Measurements from ENCODE around the gene TAS1R3.

The TAS1R3 gene

DNA sequence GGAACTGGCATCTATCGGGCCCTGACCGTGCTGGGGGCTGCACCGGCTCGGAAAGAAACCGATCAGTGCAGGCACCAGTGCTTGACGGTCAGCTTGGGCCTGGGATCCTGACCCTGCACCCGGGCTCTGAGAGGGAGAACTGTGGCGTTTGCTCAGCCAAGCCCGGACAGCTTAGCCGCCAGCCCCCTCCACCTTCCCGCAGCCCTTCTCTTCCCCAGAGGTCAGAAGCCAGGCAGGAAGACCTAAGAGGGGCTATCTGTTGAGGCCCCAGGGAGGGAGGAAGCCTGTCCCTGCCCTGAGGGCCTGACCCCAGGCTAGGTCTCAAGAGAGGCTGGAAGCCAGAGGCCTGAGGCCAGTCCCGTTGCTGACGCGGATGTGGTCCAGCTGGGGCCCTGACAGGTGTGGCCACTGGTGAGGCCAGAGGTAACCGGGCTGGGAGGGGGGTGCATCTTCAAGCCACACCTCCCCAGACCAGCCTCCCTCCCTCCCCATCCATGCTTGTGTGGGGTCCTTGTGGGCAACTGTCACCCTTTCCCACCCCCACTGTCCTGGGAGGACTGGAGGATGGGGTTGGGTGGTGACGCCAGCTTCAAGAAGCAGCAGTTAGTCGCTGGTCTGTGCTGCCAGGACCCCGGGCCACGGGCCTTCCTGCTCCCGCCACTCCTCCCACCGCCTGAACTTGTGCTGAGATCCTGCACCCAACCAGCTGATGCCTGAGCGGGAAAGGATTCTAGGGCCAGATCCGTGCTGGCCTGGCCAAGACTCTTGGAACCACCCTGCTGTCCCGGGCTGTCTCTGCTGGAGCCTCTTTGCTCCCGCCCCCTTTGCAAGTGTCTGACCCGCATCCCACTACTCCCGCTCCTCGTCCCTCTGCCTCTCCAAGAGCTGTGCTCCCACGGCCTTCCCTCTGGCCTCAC is 20.7 kb downstream of the TAS1R3 start:
- no peak for DNase-seq (ENCODE audit: low read depth in 2 of 2, low spot score in 1 of 2)

DNA sequence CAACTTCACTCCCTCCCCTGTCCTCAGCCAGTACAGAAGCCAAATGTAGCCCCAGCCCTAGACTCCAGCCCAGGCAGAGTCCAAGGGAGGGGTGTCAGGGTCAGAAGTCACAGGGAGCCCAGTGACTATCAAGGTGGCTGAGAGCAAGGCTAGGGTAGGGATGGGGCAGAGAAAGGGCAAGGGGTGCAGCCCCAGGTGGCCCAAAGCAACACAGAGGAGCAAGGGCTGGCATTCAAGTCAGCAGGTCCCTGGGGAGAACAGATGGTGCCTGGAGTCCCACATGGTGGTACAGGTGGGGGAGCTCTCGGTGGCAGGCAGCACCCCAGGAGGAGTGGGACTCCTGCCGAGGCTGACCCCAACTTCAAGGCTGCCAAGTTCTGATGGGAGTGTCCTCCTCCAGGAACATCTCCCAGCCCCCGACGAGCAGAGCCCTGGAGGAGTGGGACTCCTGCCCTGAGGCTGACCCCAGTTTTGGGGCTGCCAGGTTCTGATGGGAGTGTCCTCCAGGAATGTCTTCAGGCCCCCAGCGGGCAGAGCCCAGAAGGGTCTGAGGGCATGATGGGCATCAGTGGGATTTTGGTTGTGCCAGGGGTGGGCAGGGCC is 21.8 kb downstream of the TAS1R3 start:
- no peak for DNase-seq (ENCODE audit: low read depth in 2 of 2, low spot score in 1 of 2)

DNA sequence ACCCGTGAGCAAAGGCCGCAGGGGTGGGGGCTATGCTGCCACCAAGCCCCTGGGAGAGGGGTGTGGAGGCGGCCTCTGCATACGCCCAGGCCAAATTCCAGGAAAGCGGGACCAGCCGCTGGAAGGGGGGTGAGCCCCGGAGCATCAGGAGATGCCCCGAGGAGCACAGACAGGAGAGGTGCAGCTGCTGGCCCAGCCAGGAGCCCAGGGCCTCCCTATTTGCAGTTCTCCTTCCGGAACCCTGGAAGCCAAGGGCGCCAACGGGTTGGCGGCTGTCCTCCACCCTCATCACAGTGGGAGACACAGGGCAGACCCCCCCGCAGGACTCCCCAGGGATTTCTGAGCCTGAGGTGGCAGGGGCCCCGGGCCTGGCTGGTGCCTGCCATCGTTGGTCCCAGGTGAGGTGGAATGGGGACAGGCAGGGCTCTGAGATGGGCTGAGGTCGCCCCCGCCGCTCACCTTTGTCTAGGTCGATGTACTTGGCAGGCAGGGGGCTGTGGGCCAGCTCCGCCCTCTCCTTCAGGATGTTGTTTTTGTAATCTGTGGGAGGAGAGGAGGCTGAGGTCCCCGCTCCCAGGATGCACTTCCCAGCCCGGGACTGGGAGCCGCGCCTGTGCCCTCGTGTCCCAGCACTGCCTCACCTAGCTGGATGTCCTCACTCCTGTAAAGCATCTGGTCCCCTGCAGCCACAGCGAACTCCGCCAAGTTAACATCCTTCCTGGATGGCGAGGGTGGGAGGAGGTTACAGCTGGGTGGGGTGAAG is 22.5 kb downstream of the TAS1R3 start:
- no peak for DNase-seq (ENCODE audit: low read depth in 2 of 2, low spot score in 1 of 2)

DNA sequence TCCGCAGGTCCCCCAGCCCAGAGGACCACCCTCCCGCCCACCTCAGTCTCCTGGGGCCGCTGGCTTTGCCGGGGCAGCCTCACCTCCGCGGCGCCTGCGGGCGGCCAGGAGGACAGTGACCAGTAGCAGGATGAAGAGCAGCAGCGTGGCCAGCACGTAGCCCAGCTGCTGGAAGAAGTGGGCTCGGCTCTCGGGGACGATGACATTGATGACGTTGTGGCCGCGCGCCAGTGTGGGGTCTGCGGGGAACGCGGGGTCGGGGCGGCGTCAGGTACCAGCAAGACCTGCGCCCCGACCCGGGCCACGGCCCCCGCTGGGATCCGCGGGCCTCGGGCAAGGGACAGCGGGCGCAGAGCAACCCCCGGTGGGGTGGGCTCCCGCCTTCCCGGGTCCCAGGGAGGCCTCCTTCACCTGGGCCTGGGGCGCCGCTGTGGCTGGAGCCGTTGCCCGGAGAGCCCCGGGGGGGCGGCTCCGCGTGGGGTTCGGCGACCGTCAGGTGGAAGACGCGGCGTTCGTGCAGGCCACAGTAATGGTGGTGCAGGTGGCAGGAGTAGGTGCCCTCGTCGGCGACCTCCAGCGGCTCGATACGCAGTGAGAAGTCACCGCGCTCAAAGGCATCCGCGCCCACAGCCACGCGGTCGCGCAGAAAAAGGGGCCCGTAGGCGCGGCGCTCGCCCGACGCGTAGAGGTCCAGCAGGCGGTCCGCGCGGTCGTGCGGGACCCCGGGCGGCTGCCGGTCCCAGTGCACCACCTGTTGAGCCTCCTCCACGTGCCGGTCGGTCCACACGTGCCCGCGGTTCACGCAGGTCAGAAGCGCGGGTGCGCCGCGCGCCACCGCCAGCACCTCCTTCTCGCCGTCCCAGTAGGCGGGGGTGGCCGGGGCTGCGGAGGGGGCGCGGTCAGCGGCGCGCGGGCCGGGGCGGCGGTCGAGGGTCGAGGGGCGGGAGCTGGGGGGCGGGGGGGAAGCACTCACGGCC is 23.5 kb downstream of the TAS1R3 start:
- no peak for DNase-seq (ENCODE audit: low read depth in 2 of 2, low spot score in 1 of 2)

DNA sequence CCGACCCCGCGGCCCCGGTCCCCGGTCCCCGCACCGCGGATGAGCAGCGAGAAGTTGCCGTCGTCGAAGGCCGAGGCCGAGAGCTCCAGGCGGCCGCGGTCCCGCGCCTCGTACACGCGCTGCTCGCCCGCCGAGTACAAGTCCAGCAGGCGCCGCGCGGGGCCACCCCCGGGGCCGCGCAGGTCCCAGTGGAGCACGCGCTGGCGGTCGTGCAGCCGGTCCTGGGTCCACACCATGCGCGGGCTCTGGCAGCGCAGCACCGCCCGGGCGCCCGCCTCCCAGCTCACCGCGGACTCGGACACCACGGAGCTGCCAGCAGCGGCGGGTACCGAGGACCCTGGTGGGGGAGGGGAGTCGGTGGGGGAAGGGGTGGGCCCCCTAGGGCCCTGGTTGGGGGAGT is 24.3 kb downstream of the TAS1R3 start:
- DNase-seq (ENCODE audit: low read depth in 2 of 2, low spot score in 1 of 2): no peak

DNA sequence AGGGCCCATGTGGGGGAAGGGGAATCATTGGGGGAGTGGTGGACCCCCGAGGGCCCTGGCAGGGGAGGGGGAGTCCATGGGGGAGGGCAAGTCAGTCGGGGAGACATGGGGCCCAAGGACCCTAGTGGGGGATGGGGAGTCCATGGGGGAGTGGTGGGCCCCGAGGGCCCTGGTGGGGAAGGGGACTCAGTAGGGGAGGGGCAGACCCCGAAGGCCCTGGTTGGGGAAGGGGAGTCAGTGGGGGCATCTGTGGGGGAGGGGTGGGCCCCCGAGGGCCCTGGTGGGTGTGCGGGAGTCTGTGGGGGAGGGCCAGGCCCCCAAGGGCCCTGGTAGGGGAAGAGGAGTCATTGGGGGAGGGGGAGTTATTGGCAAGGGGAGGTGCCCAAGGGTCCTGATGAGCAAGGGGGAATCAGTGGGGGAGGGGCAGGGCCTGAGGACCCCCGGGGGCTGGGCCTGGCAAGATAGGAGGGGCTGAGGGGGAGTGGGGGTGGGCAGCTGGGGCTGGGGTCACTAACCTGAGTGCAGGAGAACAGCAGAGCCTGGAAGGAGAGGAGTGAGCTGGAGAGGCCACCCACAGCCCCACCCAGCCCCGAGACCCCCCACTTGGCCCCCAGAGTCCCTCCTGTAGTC is 25.2 kb downstream of the TAS1R3 start:
- DNase-seq (ENCODE audit: low read depth in 2 of 2, low spot score in 1 of 2): no peak

DNA sequence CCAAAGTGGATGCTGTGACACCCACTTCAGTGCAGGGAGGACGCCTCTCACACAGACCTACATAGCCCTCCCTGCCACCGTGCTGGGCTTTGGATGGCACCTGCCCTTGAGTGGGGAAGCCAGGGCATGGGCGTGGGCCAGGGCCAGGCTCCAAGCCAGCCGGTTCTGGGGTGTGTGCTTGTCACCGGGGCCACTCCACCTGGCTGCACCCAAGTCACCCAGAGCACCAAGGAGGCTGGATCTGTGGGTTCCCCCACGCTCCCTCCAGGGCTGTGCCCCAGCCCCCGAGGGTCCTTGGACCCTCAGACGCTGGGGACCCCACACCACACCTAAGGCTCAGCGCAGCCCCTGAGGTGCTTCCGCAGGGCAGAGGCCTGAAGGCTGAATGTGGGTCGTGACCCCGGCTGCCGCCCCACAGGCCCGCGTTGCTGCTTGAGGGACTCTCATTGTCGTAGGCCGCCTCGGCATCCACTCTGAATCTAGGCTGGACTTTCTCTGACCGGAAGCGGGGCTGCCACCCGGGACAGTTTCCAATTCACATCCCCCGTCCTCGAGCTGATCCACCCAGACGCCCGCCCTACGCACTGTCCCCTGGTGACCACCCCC is 25.8 kb downstream of the TAS1R3 start:
- no peak for DNase-seq (ENCODE audit: low read depth in 2 of 2, low spot score in 1 of 2)

DNA sequence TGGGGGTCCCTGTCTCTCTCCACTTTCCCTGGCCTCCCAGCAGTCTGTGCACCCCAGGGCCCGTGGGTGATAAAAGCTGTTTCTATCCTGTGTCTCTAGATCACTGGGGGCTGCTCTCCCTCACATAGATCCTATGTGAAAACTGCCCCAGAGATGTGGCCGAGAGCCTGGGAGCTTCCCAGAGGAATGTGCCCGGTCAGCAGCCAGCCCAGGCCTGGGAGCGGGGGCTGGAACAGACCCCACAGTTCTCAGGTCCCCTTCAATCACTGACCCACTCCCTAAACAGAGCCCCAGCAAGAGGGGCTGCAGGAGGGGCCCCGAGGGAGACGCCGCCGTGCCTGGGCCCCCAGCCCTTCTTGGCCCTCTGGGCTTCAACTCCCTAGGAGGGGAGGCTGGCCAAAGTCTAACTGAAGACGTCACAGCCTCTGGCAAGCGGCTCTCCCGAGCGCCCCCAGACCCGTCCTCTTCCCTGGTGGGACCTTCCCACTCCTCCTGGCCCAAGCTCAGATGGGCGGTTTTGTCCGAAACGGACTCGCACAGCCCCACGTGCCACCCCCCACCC is 26.9 kb downstream of the TAS1R3 start:
- DNase-seq (ENCODE audit: low read depth in 2 of 2, low spot score in 1 of 2): no peak

DNA sequence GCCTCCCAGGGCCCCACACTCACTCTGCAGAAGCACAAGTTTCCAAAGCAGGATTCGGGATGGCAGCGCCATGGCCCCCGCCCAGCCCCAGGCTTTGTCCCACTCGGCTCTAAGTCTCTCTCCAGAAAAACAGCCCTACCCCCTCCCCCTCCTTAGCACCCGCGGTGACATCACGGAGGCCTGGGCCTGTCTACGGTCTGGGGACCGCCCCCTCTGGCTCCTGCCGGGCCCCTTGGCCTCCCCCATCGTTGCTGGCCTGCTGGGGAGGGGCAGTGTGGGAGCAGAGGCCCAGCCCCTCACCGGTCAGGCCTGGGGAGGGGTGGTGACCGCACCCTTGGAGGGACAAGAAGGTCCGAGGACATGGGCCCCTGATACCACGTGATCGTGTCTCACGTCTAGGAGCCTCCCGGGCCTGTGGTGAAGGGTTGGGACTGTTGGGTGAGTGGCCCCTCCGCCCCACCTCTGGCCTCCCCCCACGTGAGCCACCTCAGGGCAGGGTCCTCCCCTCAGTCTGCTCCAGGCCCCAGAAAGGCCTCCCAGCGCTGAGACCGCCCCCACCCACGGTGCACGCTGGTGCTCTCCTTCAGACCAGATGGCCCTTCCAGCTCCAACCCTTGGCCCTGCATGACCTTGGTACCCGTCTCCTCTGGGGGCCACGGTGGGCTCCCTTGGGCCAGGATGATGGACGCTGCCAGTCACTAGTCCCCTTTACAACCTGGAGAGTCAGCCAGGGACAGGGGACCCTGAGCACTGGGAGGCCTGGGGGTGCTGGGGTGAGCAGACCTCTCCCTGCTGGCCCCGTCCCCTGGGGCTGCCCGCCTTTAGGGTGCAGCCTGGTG is 27.6 kb downstream of the TAS1R3 start, which contains the start of gene MXRA8:
Gene MXRA8 (minus strand): TSS at position 123 of the 839 bp plus-strand sequence. CDS start 51 bp downstream, at position 72.
- DNase-seq (ENCODE audit: low read depth in 2 of 2, low spot score in 1 of 2): no peak

DNA sequence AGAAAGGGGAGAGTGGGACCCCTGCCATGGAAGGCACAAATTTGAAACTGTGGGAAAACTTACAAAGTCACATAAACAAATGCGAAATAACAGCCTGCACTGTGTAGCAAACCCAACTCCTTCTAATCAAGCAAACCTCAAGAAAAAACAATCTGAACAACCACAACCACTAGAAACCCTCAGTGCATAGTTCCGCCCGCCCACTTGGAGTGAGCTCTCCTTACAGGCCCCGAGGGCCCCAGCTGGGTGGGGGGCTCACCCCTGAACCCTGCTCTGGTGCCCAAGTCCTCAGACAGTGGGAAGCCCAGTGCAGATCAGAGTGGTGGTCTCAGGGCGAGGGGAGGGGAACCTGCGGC is 28.2 kb downstream of the TAS1R3 start:
- DNase-seq (ENCODE audit: low read depth in 2 of 2, low spot score in 1 of 2): no peak

DNA sequence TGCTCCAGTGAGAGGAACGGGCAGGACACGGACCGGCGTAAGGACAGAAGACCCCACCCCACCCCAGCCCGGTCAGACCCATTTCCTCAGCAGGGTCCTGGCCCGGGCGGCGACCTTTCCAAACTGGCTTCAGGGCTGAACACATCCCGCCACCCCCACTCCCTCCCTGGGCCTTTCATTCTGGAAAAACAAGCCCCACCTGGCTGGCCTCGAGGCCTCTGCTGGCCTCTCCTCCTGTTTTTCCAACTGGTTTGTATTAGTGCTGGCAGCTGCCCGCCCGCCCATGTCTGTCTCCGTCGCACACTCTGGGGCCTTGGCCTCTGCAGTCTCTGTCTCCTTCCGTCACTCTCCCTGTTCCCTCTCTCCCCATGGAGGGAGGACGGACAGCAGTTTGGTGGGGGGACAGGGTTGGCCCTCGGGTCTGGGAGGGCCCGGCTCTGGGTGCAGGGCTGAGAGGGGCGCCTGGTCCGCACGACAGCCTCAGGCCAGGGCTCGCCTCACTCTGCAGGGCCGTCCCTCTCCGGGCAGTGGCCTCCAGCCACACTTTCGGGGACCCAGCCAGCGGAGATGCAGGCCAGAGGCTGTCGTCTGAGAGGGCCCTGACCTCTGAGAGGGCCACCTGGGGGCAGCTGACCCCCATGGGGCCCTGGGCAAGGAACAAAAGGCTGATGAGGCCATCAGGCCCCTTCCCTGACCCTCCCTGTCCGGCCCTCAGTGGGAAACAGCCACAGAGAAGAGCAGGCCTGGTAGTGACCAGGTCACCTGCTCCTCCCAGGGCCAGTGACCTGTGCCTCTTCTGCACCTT is 28.8 kb downstream of the TAS1R3 start:
- DNase-seq (ENCODE audit: low read depth in 2 of 2, low spot score in 1 of 2): no peak

DNA sequence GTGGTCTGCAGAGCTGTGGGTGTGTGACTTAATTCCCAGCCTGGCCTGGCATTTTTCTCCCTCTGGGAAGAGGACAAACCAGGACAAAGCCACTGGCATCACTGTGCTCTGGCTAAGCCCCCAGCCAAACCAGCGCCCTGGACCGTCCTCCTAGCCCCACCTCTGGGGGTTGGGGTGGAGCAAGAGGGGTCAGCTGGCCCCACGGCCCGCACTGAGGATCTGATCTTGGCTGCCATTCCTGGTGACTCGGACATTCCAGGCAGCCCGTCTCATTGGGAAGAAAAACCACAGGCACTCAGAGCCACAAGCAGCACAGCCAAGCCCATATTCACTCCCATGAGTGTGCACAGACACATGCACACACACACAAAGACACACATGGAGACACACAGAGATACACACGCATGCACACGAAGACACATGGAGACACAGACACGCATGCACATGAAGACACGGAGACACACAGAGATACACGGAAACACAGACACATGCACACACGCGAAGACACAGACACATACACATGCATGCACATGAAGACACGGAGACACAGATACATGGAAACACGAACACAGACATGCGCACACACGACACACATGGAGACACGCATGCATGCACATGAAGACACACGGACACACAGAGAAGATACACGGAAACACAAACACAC is 29.6 kb downstream of the TAS1R3 start:
- DNase-seq (ENCODE audit: low read depth in 2 of 2, low spot score in 1 of 2): no peak

DNA sequence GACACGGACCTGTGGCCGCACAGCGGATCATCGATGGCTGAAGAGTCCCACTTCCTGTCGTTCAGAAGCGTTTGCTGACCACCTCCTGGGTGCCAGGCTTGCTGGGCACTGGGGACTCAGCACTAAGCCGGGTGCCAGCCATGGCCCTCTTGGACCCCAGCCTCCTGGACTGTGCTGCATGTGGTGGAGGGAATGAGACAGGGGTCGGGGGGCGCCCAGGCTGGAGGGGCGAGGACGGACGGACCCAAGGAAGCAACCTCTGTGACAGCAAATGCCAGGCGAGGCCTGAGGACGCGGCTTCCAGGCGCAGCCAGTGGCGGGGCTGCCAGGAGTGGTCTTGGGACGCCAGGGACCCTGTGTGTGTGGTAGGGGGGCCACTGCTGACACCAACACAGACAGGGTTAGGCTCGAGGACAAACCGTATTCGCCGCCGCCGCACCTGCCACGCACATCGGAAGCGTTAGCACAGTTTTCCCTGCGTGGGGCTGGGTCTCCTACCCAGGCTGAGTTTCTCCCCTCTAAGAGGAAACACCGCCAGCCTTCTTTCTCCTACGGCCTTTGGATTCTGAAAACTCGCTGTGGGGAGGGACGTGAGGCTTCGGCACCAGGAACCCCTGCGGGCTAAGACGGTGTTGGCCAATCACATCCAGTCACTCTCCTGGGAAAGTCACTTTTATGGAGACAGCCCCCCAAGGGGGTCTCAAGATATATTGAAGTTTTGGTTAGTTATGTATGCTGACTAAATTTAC is 30.3 kb downstream of the TAS1R3 start:
- DNase-seq (ENCODE audit: low read depth in 2 of 2, low spot score in 1 of 2): no peak

DNA sequence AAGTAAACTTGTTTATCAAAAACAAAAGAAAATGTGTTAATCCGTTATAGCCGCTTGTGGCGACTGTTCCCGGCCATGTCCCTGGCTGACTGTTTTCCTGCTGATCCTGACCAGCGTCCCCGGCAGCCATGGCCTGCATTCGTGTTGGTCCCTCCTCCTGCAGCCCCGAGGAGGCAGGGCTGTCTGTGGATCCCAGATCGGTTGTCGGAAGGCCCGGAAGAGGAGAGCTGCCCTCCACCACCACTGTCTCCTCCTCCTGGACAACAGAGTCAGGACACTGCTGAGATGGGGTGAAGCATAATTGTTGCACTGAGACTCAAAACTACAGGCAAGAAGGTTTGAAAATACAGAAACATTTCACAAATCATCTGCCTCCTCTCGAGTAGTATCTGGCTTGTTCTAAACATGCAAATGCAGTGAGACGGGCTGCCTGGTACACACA is 30.9 kb downstream of the TAS1R3 start:
- no peak for DNase-seq (ENCODE audit: low read depth in 2 of 2, low spot score in 1 of 2)

DNA sequence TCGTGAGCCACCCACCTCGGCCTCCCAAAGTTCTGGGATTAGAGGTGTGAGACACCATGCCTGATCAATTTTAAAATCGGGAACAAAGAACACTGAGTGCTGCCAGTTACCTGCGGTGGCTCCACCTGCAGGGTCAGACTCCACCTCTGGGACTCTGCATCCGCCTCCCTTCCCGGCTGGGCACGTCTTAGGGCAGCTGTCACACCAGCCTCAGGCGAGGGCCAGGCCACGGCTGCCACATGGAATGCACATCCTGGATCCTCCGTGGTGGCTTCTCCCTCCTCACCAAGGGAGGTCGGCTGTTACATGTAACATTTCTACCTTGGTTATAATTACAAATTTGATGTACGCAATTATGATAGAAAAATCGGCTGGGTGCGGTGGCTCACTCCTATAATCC is 33.2 kb downstream of the TAS1R3 start:
- no peak for DNase-seq (ENCODE audit: low read depth in 2 of 2, low spot score in 1 of 2)

DNA sequence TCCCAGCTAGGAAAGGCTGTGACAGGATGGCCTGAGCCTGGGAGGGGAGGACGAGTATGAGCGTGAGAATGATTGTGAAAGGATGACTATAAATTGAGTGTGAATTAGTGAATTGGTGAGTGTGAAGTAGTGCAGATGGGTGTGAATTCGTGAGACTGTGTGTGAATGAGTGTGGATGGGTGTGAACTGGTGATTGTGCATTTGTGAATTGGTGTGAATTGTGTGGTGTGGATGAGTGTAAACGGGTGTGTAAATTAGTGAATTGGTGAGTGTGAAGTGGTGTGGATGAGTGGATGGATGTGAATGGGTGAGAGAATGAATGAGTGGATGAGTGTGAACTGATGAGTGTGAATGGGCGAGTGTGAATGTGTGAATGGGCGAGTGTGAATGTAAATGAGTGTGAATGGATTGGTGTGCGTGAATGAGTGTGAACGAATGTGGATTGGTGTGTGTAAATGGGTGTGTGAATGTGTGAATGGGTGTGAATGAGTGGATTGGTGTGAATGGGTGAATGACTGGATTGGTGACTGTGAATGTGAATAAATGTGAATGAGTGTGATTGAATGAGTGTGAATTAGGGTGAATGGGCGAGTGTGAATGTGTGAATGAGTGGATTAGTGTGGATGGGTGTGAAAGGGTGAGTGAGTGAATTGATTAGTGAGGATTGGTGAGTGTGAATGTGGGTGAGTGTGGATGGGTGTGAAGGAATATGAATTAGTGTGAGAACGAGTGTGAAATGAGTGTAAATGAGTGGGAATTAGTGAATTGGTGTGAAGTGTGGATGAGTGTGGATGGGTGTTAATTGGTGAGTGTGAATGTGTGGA is 35.0 kb downstream of the TAS1R3 start:
- DNase-seq (ENCODE audit: low read depth in 2 of 2, low spot score in 1 of 2): no peak

Data from stimulated activated CD8-positive, alpha-beta memory T cell treated with anti-CD3 and anti-CD28 coated beads, Interleukin-4, amount 100 ng/mL, for 4 hours (primary cell).